ENCODE data around the gene PRKCE. TPM values are rescaled to one million over a fixed set of nuclear protein-coding genes. Genes with fewer than 3 reads are reported as not detected.

Gene PRKCE
- total RNA-seq, 1 experiment from 2014 or later, result 21.7 TPM

GRCh38 chr2:45964223-45964841 lies 312.9 kb downstream of the PRKCE start:
- Histone ChIP-seq H3K9me2 (ENCODE audit: insufficient read depth) (no peaks in the 10 kb centered on the region), H3K4me3 (no peak overlapping the region), H3K27me3 (ENCODE audit: insufficient read depth, low read depth) (no peaks in the 10 kb centered on the region), H4K20me1 (ENCODE audit: insufficient read depth) (peaks cover 4% of the 10 kb centered on the region; the same call in 1 of the 2 replicates), H2AFZ (no peak overlapping the region), H3K4me2 (peak overlapping the region; percentile 62), H3K27ac (peak overlapping the region; percentile 84), H3K79me2 (ENCODE audit: low read depth) (0 out of 2 replicates have a peak, but pooled peaks cover 16% of the 10 kb centered on the region), H3K4me1 (replicated peaks; ENCODE audit: insufficient read depth) (peaks cover 58% of the 10 kb centered on the region), H3K9me3 (ENCODE audit: insufficient read depth, low read depth) (no peaks in the 10 kb centered on the region), H3K36me3 (ENCODE audit: low read depth) (no peaks in the 10 kb centered on the region), H3F3A (ENCODE audit: insufficient read depth, low read depth) (peaks cover 29% of the 10 kb centered on the region)
- TF ChIP-seq EZH2 (IDR thresholded peaks at IDR 0.05; ENCODE audit: low read depth) (no peak), CTCF (conservative IDR thresholded peaks at IDR 0.05) (no peak)
- CTCF ChIA-PET, result interaction anchor here (0.6 to 0.7 kb wide), 2 partner anchors 19 to 370 kb away, joined by 3 to 4 read pairs; no protein-coding TSS in a partner anchor
- POLR2A ChIA-PET (ENCODE audit: unreplicated experiment), result interaction anchor here (0.5 to 1.1 kb wide), 7 partner anchors 18 to 1341 kb away, joined by 3 to 9 read pairs (median 5); no protein-coding TSS in a partner anchor
- intact Hi-C loops (cut with micrococcal nuclease; ENCODE audit: unreplicated experiment), result loop anchor here (1.0 to 2.0 kb wide), 3 partner anchors 18 to 28 kb away; no protein-coding TSS in a partner anchor
- peak; percentile 99 to 100 for DNase-seq
- BruUV-seq (replicated peaks), result TSS peak; percentile 22

GRCh38 chr2:45964906-45965305 lies 313.4 kb downstream of the PRKCE start:
- TF ChIP-seq CTCF (conservative IDR thresholded peaks at IDR 0.05), result no peak
- no peak for TF ChIP-seq EZH2 (IDR thresholded peaks at IDR 0.05; ENCODE audit: low read depth)
- 0 out of 2 replicates have a peak, but pooled peaks cover 16% of the 10 kb centered on the region for H3K79me2 ChIP-seq (ENCODE audit: low read depth)
- peak overlapping the region; percentile 36 for H3K4me2 ChIP-seq
- peaks cover 53% of the 10 kb centered on the region for H3K4me1 ChIP-seq (replicated peaks; ENCODE audit: insufficient read depth)
- ChIA-PET POLR2A (ENCODE audit: unreplicated experiment) (interaction anchor here (0.5 to 1.1 kb wide), 3 partner anchors 19 to 1342 kb away, joined by 3 to 9 read pairs (median 6); no protein-coding TSS in a partner anchor), CTCF (no interaction called here)
- no peak for DNase-seq
- no peaks in the 10 kb centered on the region for H3K27me3 ChIP-seq (ENCODE audit: insufficient read depth, low read depth)
- peaks cover 29% of the 10 kb centered on the region for H3F3A ChIP-seq (ENCODE audit: insufficient read depth, low read depth)
- no peak overlapping the region for H3K4me3 ChIP-seq
- intact Hi-C loops (cut with micrococcal nuclease; ENCODE audit: unreplicated experiment), result loop anchor here (1.0 to 2.0 kb wide), 3 partner anchors 18 to 29 kb away; no protein-coding TSS in a partner anchor
- H2AFZ ChIP-seq, result no peak overlapping the region
- no peaks in the 10 kb centered on the region for H3K9me3 ChIP-seq (ENCODE audit: insufficient read depth, low read depth)
- H4K20me1 ChIP-seq (ENCODE audit: insufficient read depth), result peaks cover 4% of the 10 kb centered on the region; the same call in 1 of the 2 replicates
- H3K9me2 ChIP-seq (ENCODE audit: insufficient read depth), result no peaks in the 10 kb centered on the region
- H3K27ac ChIP-seq, result no peak overlapping the region
- no peaks in the 10 kb centered on the region for H3K36me3 ChIP-seq (ENCODE audit: low read depth)
- no TSS peak for BruUV-seq (replicated peaks)

GRCh38 chr2:45965871-45966498 lies 314.5 kb downstream of the PRKCE start:
- peaks cover 29% of the 10 kb centered on the region for H3F3A ChIP-seq (ENCODE audit: insufficient read depth, low read depth)
- no TSS peak for BruUV-seq (replicated peaks)
- H3K36me3 ChIP-seq (ENCODE audit: low read depth), result no peaks in the 10 kb centered on the region
- peaks cover 42% of the 10 kb centered on the region for H3K4me1 ChIP-seq (replicated peaks; ENCODE audit: insufficient read depth)
- intact Hi-C loops (cut with micrococcal nuclease; ENCODE audit: unreplicated experiment), result loop anchor here (2.0 kb wide), 1 partner anchor 19 kb away; no protein-coding TSS in a partner anchor
- DNase-seq, result no peak
- H2AFZ ChIP-seq, result no peak overlapping the region
- no peak overlapping the region for H3K4me2 ChIP-seq
- no peak overlapping the region for H3K4me3 ChIP-seq
- CTCF ChIA-PET, result no interaction called here
- H3K9me2 ChIP-seq (ENCODE audit: insufficient read depth), result no peaks in the 10 kb centered on the region
- no peak overlapping the region for H3K27ac ChIP-seq
- H3K27me3 ChIP-seq (ENCODE audit: insufficient read depth, low read depth), result no peaks in the 10 kb centered on the region
- no peaks in the 10 kb centered on the region for H3K9me3 ChIP-seq (ENCODE audit: insufficient read depth, low read depth)
- H4K20me1 ChIP-seq (ENCODE audit: insufficient read depth), result peaks cover 4% of the 10 kb centered on the region; the same call in 1 of the 2 replicates
- POLR2A ChIA-PET (ENCODE audit: unreplicated experiment), result no interaction called here
- 0 out of 2 replicates have a peak, but pooled peaks cover 13% of the 10 kb centered on the region for H3K79me2 ChIP-seq (ENCODE audit: low read depth)
- TF ChIP-seq EZH2 (IDR thresholded peaks at IDR 0.05; ENCODE audit: low read depth), result no peak
